SK-N-SH (cell line): ENCODE results near the gene RBAK. TPM values are rescaled to one million over a fixed set of nuclear protein-coding genes. Genes with fewer than 3 reads are reported as not detected.

Experiments used
- CTCF ChIA-PET: fragments of 300-600, 350-600 bp; formaldehyde crosslinking; extraction: SDS; loops from one replicate; lab custom pipeline; 2021; lab: Yijun Ruan, JAX
- POLR2A ChIA-PET: fragments of 350-600 bp; sonication (Branson Sonifier 250); formaldehyde crosslinking; extraction: SDS; loops from one replicate; lab custom pipeline; 2020; ENCODE audit warnings: antibody characterized with exemption, inconsistent platforms; lab: Yijun Ruan, JAX
- DNase-seq: peaks from one replicate; pipeline ENCODE4 v3.0.0; 2012
- H2AFZ ChIP-seq: fragments of 200-600 bp; sonication (generic); 2 replicates; pipeline ENCODE4 v1.8.1; 2016; ENCODE audit warnings: antibody characterized with exemption, mild to moderate bottlenecking, low read depth
- H3F3A ChIP-seq: fragments of 200-600 bp; sonication (generic); replicated peaks from 2 replicates; pipeline ENCODE3; 2016; ENCODE audit warnings: antibody characterized with exemption, mild to moderate bottlenecking; ENCODE audit not compliant: insufficient read depth
- H3K27ac ChIP-seq, 2 experiments: fragments of 200-500 bp in 1 of 2; fragments of 200-600 bp in 1 of 2; sonication (Bioruptor generic) in 1 of 2; sonication (generic), shearing (Covaris generic) in 1 of 2; 2 replicates each; pipeline versions ENCODE4 v1.5.1 to v1.6.1; 2014 to 2016; ENCODE audit warnings: low read depth in 2 of 2, inconsistent platforms in 1 of 2, low read length in 1 of 2, mild to moderate bottlenecking in 1 of 2, mixed read lengths in 1 of 2
- H3K27me3 ChIP-seq: fragments of 200-600 bp; sonication (generic), shearing (Covaris generic); 2 replicates; pipeline ENCODE4 v1.6.1; 2016; ENCODE audit warnings: mixed run types; ENCODE audit not compliant: insufficient read depth
- H3K36me3 ChIP-seq, 2 experiments: fragments of 200-500 bp in 1 of 2; fragments of 200-600 bp in 1 of 2; sonication (Bioruptor generic) in 1 of 2; sonication (generic) in 1 of 2; replicated peaks in 1 of 2; 2 replicates each; pipeline versions ENCODE3 to v1.5.1; 2014 to 2016; ENCODE audit warnings: low read length in 1 of 2, mild to moderate bottlenecking in 1 of 2; ENCODE audit not compliant: insufficient read depth in 2 of 2, control insufficient read depth in 1 of 2
- H3K4me1 ChIP-seq, 2 experiments: fragments of 200-500 bp in 1 of 2; fragments of 200-600 bp in 1 of 2; sonication (Bioruptor generic) in 1 of 2; sonication (generic), shearing (Covaris generic) in 1 of 2; 2 replicates each; pipeline versions ENCODE4 v1.5.1 to v1.6.1; 2014 to 2016; ENCODE audit warnings: low read depth in 1 of 2, low read length in 1 of 2, mixed run types in 1 of 2; ENCODE audit not compliant: insufficient read depth in 2 of 2, control insufficient read depth in 1 of 2
- H3K4me2 ChIP-seq: fragments of 200-600 bp; sonication (generic), shearing (Covaris generic); 2 replicates; pipeline ENCODE4 v1.6.1; 2017; ENCODE audit warnings: mixed run types
- H3K4me3 ChIP-seq, 2 experiments: fragments of 200-500 bp in 1 of 2; fragments of 200-600 bp in 1 of 2; sonication (Bioruptor generic) in 1 of 2; sonication (generic), shearing (Covaris generic) in 1 of 2; 2 replicates each; pipeline versions ENCODE4 v1.5.1 to v1.8.1; 2014 to 2016; ENCODE audit warnings: low read depth in 2 of 2, inconsistent platforms in 1 of 2, low read length in 1 of 2, mild to moderate bottlenecking in 1 of 2, mixed read lengths in 1 of 2, moderate library complexity in 1 of 2
- H3K79me2 ChIP-seq: fragments of 200-600 bp; sonication (generic); 2 replicates; pipeline ENCODE4 v1.8.1; 2017; ENCODE audit warnings: mild to moderate bottlenecking; ENCODE audit not compliant: insufficient read depth
- H3K9ac ChIP-seq: fragments of 200-600 bp; sonication (generic); 2 replicates; pipeline ENCODE4 v1.6.1; 2017; ENCODE audit warnings: mixed run types
- H3K9me2 ChIP-seq: fragments of 200-600 bp; sonication (generic); 2 replicates; pipeline ENCODE4 v1.6.1; 2017; ENCODE audit warnings: mixed run types
- H3K9me3 ChIP-seq: fragments of 200-600 bp; sonication (generic); 2 replicates; pipeline ENCODE4 v1.6.1; 2017; ENCODE audit warnings: mixed run types, mild to moderate bottlenecking, moderate library complexity
- H4K20me1 ChIP-seq: fragments of 200-600 bp; sonication (generic); 2 replicates; pipeline ENCODE4 v1.6.1; 2017; ENCODE audit warnings: mild to moderate bottlenecking, mixed run types; ENCODE audit not compliant: insufficient read depth
- EP300 ChIP-seq, 2 experiments: IDR thresholded peaks; 2 replicates each; pipeline versions ENCODE4 v1.4.0 to v1.6.1; 2012; ENCODE audit warnings: borderline replicate concordance in 1 of 2, low read depth in 1 of 2, low read length in 1 of 2
- FOSL2 ChIP-seq: IDR thresholded peaks from 2 replicates; pipeline ENCODE4 v1.4.0; 2012; ENCODE audit warnings: low read depth, mild to moderate bottlenecking, moderate library complexity, borderline replicate concordance
- FOXM1 ChIP-seq: IDR thresholded peaks from 2 replicates; pipeline ENCODE4 v1.4.0; 2012; ENCODE audit warnings: low read depth, mild to moderate bottlenecking
- GABPA ChIP-seq: IDR thresholded peaks from 2 replicates; pipeline ENCODE4 v1.4.0; 2012; ENCODE audit warnings: low read depth, mild to moderate bottlenecking
- IRF3 ChIP-seq: fragments of 150-350 bp; IDR thresholded peaks from 2 replicates; pipeline ENCODE4 v1.6.1; 2016; ENCODE audit warnings: mild to moderate bottlenecking, low read depth, low read length
- MAX ChIP-seq: IDR thresholded peaks from 2 replicates; pipeline ENCODE4 v1.4.0; 2012; ENCODE audit warnings: low read depth
- MXI1 ChIP-seq: IDR thresholded peaks from 2 replicates; pipeline ENCODE4 v1.6.1; 2012; ENCODE audit warnings: mild to moderate bottlenecking, low read depth, low read length, improper control_type of control experiment
- PBX3 ChIP-seq: IDR thresholded peaks from 2 replicates; pipeline ENCODE4; 2012
- POLR2AphosphoS5 ChIP-seq: IDR thresholded peaks from 2 replicates; pipeline ENCODE4 v1.6.1; 2012; ENCODE audit warnings: low read depth, low read length
- RFX5 ChIP-seq: IDR thresholded peaks from 2 replicates; pipeline ENCODE4 v1.6.1; 2012; ENCODE audit warnings: mild to moderate bottlenecking, improper control_type of control experiment, low read length
- RXRA ChIP-seq: IDR thresholded peaks from 2 replicates; pipeline ENCODE4 v1.4.0; 2012; ENCODE audit warnings: low read depth, mild to moderate bottlenecking, borderline replicate concordance
- SIN3A ChIP-seq: IDR thresholded peaks from 2 replicates; pipeline ENCODE4 v1.6.1; 2012; ENCODE audit warnings: low read depth, mild to moderate bottlenecking, low read length, moderate library complexity, borderline replicate concordance
- SMC3 ChIP-seq: IDR thresholded peaks from 2 replicates; pipeline ENCODE4 v1.6.1; 2012; ENCODE audit warnings: low read depth, low read length, improper control_type of control experiment
- USF1 ChIP-seq: IDR thresholded peaks from 2 replicates; pipeline ENCODE4 v1.4.0; 2012; ENCODE audit warnings: low read depth, borderline replicate concordance
- USF2 ChIP-seq: fragments of 150-350 bp; IDR thresholded peaks from 2 replicates; pipeline ENCODE4 v1.6.1; 2017; ENCODE audit warnings: antibody characterized with exemption, low read length, low read depth, borderline replicate concordance
- YY1 ChIP-seq: IDR thresholded peaks from 2 replicates; pipeline ENCODE4 v1.4.0; 2012; ENCODE audit warnings: low read depth, mild to moderate bottlenecking
- whole genome bisulfite sequencing: methylation state at CpG from one replicate; pipeline ENCODE4 v1.1.6; 2017; ENCODE audit warnings: low lambda C conversion rate; 5-methylcytosine and 5-hydroxymethylcytosine counted together
- polyA plus RNA-seq, 3 experiments: library from polyadenylated mRNA; depleted of rRNA; stranded (reverse); fragments of >200 nt; gene quantifications; 2 replicates each; pipeline ENCODE4 v1.2.3, GENCODE V29; 2012

RBAK gene
- polyA plus RNA-seq, 1 of the 3 experiments (the other 2 are of a cell fraction) = 2.5 TPM

- H3K9me2 ChIP-seq = no peaks in the 10 kb centered on the region
- H3F3A ChIP-seq = no peaks in the 10 kb centered on the region
- no peak for DNase-seq
- H3K4me1 ChIP-seq = no peaks in the 10 kb centered on the region; a peak in 1 of 4 replicates
- no peaks in the 10 kb centered on the region; the same call in 1 of the 2 replicates for H3K9me3 ChIP-seq
- no peak for TF ChIP-seq YY1
- TF ChIP-seq RFX5 = no peak
- no peak for TF ChIP-seq FOXM1
- TF ChIP-seq RXRA = no peak
- no peak for TF ChIP-seq MXI1
- no peak for TF ChIP-seq PBX3
- TF ChIP-seq IRF3 = no peak
- H3K79me2 ChIP-seq = no peaks in the 10 kb centered on the region
- no peaks in the 10 kb centered on the region for H3K36me3 ChIP-seq
- no peak overlapping the region for H3K9ac ChIP-seq
- H2AFZ ChIP-seq = no peak overlapping the region
- WGBS = 63% methylated on average over 8 of the region's 8 CpGs
- ChIA-PET POLR2A (no interaction called here), CTCF (interaction anchor here (0.8 to 6.1 kb wide), 4 partner anchors 10 to 290 kb away, joined by 4 to 109 read pairs (median 6); no protein-coding TSS in a partner anchor)
- H4K20me1 ChIP-seq = no peaks in the 10 kb centered on the region
- no peak overlapping the region for H3K4me3 ChIP-seq
- H3K27me3 ChIP-seq = peaks cover 20% of the 10 kb centered on the region
- no peak overlapping the region for H3K27ac ChIP-seq
- H3K4me2 ChIP-seq = no peak overlapping the region
Observed at GRCh38 chr7:5088906-5089305, 43.2 kb downstream of the RBAK start.

GRCh38 chr7:5093948-5094347 is 48.3 kb downstream of the RBAK start:
- H4K20me1 ChIP-seq = no peaks in the 10 kb centered on the region
- no peaks in the 10 kb centered on the region for H3F3A ChIP-seq
- H3K9me3 ChIP-seq = peaks cover 9% of the 10 kb centered on the region; the same call in 1 of the 2 replicates
- TF ChIP-seq POLR2AphosphoS5 (no peak), FOSL2 (no peak), YY1 (no peak), EP300 (IDR thresholded peaks at IDR 0.05; ENCODE audit: borderline replicate concordance in 1 of 2, low read depth in 1 of 2, low read length in 1 of 2) (no peak), PBX3 (no peak), USF1 (no peak), MXI1 (no peak), MAX (no peak), GABPA (no peak), SIN3A (no peak), SMC3 (no peak), USF2 (no peak)
- H3K9me2 ChIP-seq = no peaks in the 10 kb centered on the region
- no peak overlapping the region for H3K27ac ChIP-seq
- H3K4me3 ChIP-seq = no peak overlapping the region
- POLR2A ChIA-PET = interaction anchor here (1.2 kb wide), 1 partner anchor 8 kb away, joined by 3 read pairs; no protein-coding TSS in a partner anchor
- no peak overlapping the region for H3K4me2 ChIP-seq
- no peaks in the 10 kb centered on the region for H3K27me3 ChIP-seq
- H3K36me3 ChIP-seq = no peaks in the 10 kb centered on the region
- H3K4me1 ChIP-seq = no peaks in the 10 kb centered on the region
- no peaks in the 10 kb centered on the region for H3K79me2 ChIP-seq
- no peak overlapping the region for H2AFZ ChIP-seq
- CTCF ChIA-PET = interaction anchor here (1.1 to 1.8 kb wide), 2 partner anchors 8 to 9 kb away, joined by 3 to 9 read pairs; no protein-coding TSS in a partner anchor
- 41% methylated on average over 5 of the region's 5 CpGs for WGBS
- no peak overlapping the region for H3K9ac ChIP-seq
- no peak for DNase-seq
